Measurements from ENCODE around the gene CD9.

- TF ChIP-seq POLR2AphosphoS5 (IDR thresholded peaks at IDR 0.05; ENCODE audit: low read depth, low read length): no peak
- no peak for TF ChIP-seq CTCF (IDR thresholded peaks at IDR 0.05)
- no peak for TF ChIP-seq PBX3 (IDR thresholded peaks at IDR 0.05)
- TF ChIP-seq GATA2 (CRISPR knock-in tag; IDR thresholded peaks at IDR 0.05): no peak
- TF ChIP-seq TAF1 (IDR thresholded peaks at IDR 0.05; ENCODE audit: borderline replicate concordance, low read depth, low read length): no peak
- TF ChIP-seq ZBTB33 (IDR thresholded peaks at IDR 0.05; ENCODE audit: borderline replicate concordance, low read depth): no peak
- no peak for TF ChIP-seq RAD21 (IDR thresholded peaks at IDR 0.05; ENCODE audit: low read length)
- TF ChIP-seq SMC3 (IDR thresholded peaks at IDR 0.05; ENCODE audit: low read depth, low read length): no peak
- TF ChIP-seq NFIC (IDR thresholded peaks at IDR 0.05; ENCODE audit: borderline replicate concordance): no peak
- TF ChIP-seq FOXM1 (IDR thresholded peaks at IDR 0.05; ENCODE audit: low read depth): no peak
These were observed 69.8 kb downstream of the CD9 start for GRCh38 chr12:6269986-6270385.
